Endothelial cell of umbilical vein (primary cell): Measurements from ENCODE around the gene FBXW9. TPM values are rescaled to one million over a fixed set of nuclear protein-coding genes. Genes with fewer than 3 reads are reported as not detected.

ENCODE experiments used
- BruUV-seq: library from RNA; stranded (reverse); fragments of 400-500 nt; replicated peaks from 2 replicates; lab custom pipeline; 2021; lab: Mats Ljungman, UMichigan
- CTCF ChIA-PET: fragments of 300-600, 350-600 bp; sonication (Branson Sonifier 250); formaldehyde crosslinking; loops from one replicate; lab custom pipeline; 2021; ENCODE audit warnings: antibody characterized with exemption, inconsistent platforms; lab: Charles Lee
- POLR2A ChIA-PET: fragments of 300-600, 350-600 bp; sonication (Branson Sonifier 250); formaldehyde crosslinking; loops from one replicate; lab custom pipeline; 2021; ENCODE audit warnings: antibody characterized with exemption, inconsistent platforms; lab: Charles Lee
- DNase-seq: peaks from one replicate; pipeline ENCODE4 v3.0.0-alpha.2; 2011; ENCODE audit warnings: low read depth, low spot score
- FAIRE-seq: peaks from 2 replicates; lab custom pipeline; 2011; peaks lifted over from hg19 to GRCh38; lab: Jason Lieb, UNC
- H2AFZ ChIP-seq: 2 replicates; pipeline ENCODE4 v1.6.0; 2012; ENCODE audit warnings: low read depth, low read length, control low read depth, inconsistent platforms
- H3K27ac ChIP-seq: 2 replicates; pipeline ENCODE4 v1.5.1; 2011; ENCODE audit warnings: low read depth, mild to moderate bottlenecking, control low read depth, low read length, moderate library complexity; ENCODE audit not compliant: insufficient read depth
- H3K27me3 ChIP-seq, 2 experiments: 2 replicates each; pipeline versions ENCODE4 v1.6.0 to v1.6.1; 2011; ENCODE audit warnings: low read length in 2 of 2, mixed read lengths in 1 of 2; ENCODE audit not compliant: control insufficient read depth in 2 of 2, insufficient read depth in 2 of 2
- H3K36me3 ChIP-seq, 2 experiments: 2 replicates in 1 of 2; 3 replicates in 1 of 2; pipeline ENCODE4 v1.5.1; 2011; ENCODE audit warnings: low read length in 2 of 2, mild to moderate bottlenecking in 1 of 2, moderate library complexity in 1 of 2; ENCODE audit not compliant: control insufficient read depth in 2 of 2, insufficient read depth in 2 of 2; ENCODE audit errors: extremely low read depth in 1 of 2
- H3K4me1 ChIP-seq: 3 replicates; pipeline ENCODE4 v1.5.1; 2011; ENCODE audit warnings: mild to moderate bottlenecking, low read length; ENCODE audit not compliant: control insufficient read depth, insufficient read depth; ENCODE audit errors: extremely low read depth
- H3K4me2 ChIP-seq: 2 replicates; pipeline ENCODE4 v1.6.1; 2011; ENCODE audit warnings: low read length, control low read depth, mixed read lengths; ENCODE audit not compliant: insufficient read depth
- H3K4me3 ChIP-seq, 3 experiments: fragments of 200-600 bp in 1 of 3; sonication (generic), shearing (Covaris generic) in 1 of 3; replicated peaks in 1 of 3; 2 replicates each; pipeline ENCODE4 v1.5.1; 2011 to 2016; ENCODE audit warnings: control low read depth in 3 of 3, low read length in 3 of 3, mild to moderate bottlenecking in 2 of 3, inconsistent platforms in 1 of 3, low read depth in 1 of 3, moderate library complexity in 1 of 3; ENCODE audit not compliant: insufficient read depth in 1 of 3
- H3K79me2 ChIP-seq: 2 replicates; pipeline ENCODE4 v1.6.0; 2012; ENCODE audit warnings: low read length, inconsistent platforms; ENCODE audit not compliant: control insufficient read depth, insufficient read depth
- H3K9ac ChIP-seq: replicated peaks from 2 replicates; pipeline ENCODE3; 2011; ENCODE audit warnings: low read length, control low read depth; ENCODE audit not compliant: insufficient read depth; ENCODE audit errors: extremely low read depth
- H3K9me1 ChIP-seq: replicated peaks from 3 replicates; pipeline ENCODE4 v1.6.0; 2011; ENCODE audit warnings: mild to moderate bottlenecking, low read length; ENCODE audit not compliant: control insufficient read depth, insufficient read depth; ENCODE audit errors: extremely low read depth
- H3K9me3 ChIP-seq: replicated peaks from 2 replicates; pipeline ENCODE4 v1.5.1; 2012; ENCODE audit warnings: low read length, inconsistent platforms; ENCODE audit not compliant: control insufficient read depth, insufficient read depth
- H4K20me1 ChIP-seq: replicated peaks from 2 replicates; pipeline ENCODE3; 2011; ENCODE audit warnings: mild to moderate bottlenecking, low read length; ENCODE audit not compliant: control insufficient read depth, insufficient read depth; ENCODE audit errors: extremely low read depth
- CTCF ChIP-seq, 2 donors: IDR thresholded peaks; 1 replicate in 1 of 2; 2 replicates in 1 of 2; pipeline ENCODE4 v1.5.1; 2011; ENCODE audit warnings: low read length in 2 of 2, mild to moderate bottlenecking in 2 of 2, moderate library complexity in 2 of 2, control low read depth in 1 of 2, inconsistent platforms in 1 of 2, low read depth in 1 of 2; ENCODE audit not compliant: insufficient read depth in 1 of 2; ENCODE audit errors: extremely low read depth in 1 of 2
- EZH2 ChIP-seq: IDR thresholded peaks from 2 replicates; pipeline ENCODE4 v1.6.1; 2012; ENCODE audit warnings: borderline replicate concordance, low read depth, mild to moderate bottlenecking, moderate library complexity, low read length, inconsistent platforms; ENCODE audit not compliant: severe bottlenecking
- JUN ChIP-seq: IDR thresholded peaks from 2 replicates; pipeline ENCODE4 v1.6.1; 2011; ENCODE audit warnings: borderline replicate concordance, low read depth; ENCODE audit not compliant: insufficient read length, insufficient read depth
- MAX ChIP-seq: IDR thresholded peaks from 2 replicates; pipeline ENCODE4 v1.6.1; 2011; ENCODE audit not compliant: insufficient read depth, insufficient read length
- MYC ChIP-seq: IDR thresholded peaks from one replicate; pipeline ENCODE4 v1.6.1; 2011; ENCODE audit warnings: mild to moderate bottlenecking, low read depth, low read length
- POLR2A ChIP-seq: IDR thresholded peaks from 2 replicates; pipeline ENCODE4 v1.6.1; 2012; ENCODE audit warnings: low read depth, mild to moderate bottlenecking, control low read depth, low read length
- POLR2AphosphoS5 ChIP-seq: IDR thresholded peaks from 2 replicates; pipeline ENCODE4 v1.6.1; 2012; ENCODE audit warnings: low read depth, mild to moderate bottlenecking, control low read depth, low read length, moderate library complexity; ENCODE audit not compliant: insufficient read depth
- dilution Hi-C: fragments of 300-500 bp; cut with MboI; formaldehyde crosslinking; loops from one replicate; pipeline ENCODE4 v1.15.0; 2019; ENCODE audit warnings: low sequenced_read_pairs; ENCODE audit not compliant: extremely low pct_ligation_motif_present
- intact Hi-C: fragments of 100-400 bp; cut with micrococcal nuclease; formaldehyde crosslinking; loops from one replicate; pipeline ENCODE4 v1.10.0; 2022
- polyA plus RNA-seq, 4 experiments: library from polyadenylated mRNA; depleted of rRNA in 3 of 4; stranded (reverse) in 3 of 4; unstranded in 1 of 4; fragments of >200 nt; gene quantifications; 2 replicates each; pipeline versions ENCODE4 v1.2.1 to v1.2.3, GENCODE V29; 2011 to 2012; ENCODE audit warnings: missing spikeins in 1 of 4
- total RNA-seq: library from RNA; stranded (reverse); gene quantifications from 2 replicates; pipeline ENCODE4 v1.2.3, GENCODE V29; 2021

FBXW9 gene
- total and polyA plus RNA-seq, 2 donors (not counting 3 experiments of a cell fraction or from before 2014, with no cell fraction given), result 12.4 to 19.3 TPM

DNA sequence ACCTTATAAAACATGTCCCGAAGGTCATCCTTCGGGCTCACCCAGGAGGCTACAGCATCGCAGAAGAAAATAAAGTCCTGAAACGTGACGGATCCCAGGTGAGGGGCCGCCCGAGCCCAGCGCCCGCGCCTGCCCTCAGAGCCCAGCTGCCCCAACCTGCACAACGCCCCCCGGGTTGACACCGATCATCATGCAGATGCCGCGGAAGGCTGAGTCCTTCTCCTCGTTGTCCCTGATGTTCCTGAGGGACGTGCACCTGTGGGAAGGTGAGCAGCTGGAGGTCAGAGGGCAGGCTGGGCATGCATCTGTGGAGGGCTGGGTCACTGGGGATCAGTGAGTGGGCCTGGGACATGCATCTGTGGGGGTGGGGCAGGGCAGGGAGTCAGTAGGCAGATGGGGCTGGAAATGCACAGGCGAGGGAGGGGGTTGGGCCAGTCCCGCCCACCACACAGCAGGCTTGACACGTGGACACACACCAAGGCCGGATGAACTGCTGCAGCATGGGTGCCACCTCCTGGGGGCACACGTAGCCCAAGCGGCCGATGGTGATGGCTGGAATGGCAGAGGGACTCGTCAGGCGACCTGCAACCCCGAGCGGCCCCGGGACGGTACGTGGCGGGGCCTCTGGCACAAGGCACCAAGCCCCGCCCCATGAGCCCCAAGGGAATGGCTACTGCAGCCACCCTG, 5.3 kb upstream of the FBXW9 start:
- Histone ChIP-seq H3K4me3 (no peak overlapping the region), H4K20me1 (no peaks in the 10 kb centered on the region), H2AFZ (no peak overlapping the region), H3K36me3 (peaks cover 17 to 55% of the 10 kb centered on the region in 2 experiments), H3K27me3 (no peaks in the 10 kb centered on the region), H3K9ac (no peak overlapping the region), H3K4me1 (peaks cover 2% of the 10 kb centered on the region), H3K27ac (no peak overlapping the region), H3K4me2 (no peak overlapping the region), H3K79me2 (no peaks in the 10 kb centered on the region), H3K9me3 (no peaks in the 10 kb centered on the region), H3K9me1 (no peaks in the 10 kb centered on the region)
- DNase-seq (no peak), FAIRE-seq (no peak)
- intact Hi-C loops (no loop called here), dilution Hi-C loops (no loop called here)
- TF ChIP-seq MYC (no peak), MAX (no peak), EZH2 (no peak), POLR2AphosphoS5 (no peak), CTCF (IDR thresholded peaks at IDR 0.05; ENCODE audit: extremely low read depth in 1 of 2, insufficient read depth in 1 of 2, low read depth in 1 of 2, low read length in 2 of 2) (no peak), JUN (no peak), POLR2A (no peak)
- no TSS peak for BruUV-seq
- POLR2A ChIA-PET, result no interaction called here
- CTCF ChIA-PET, result no interaction called here
